HepG2 (cell line): ENCODE data around the gene PALMD. TPM values are rescaled to one million over a fixed set of nuclear protein-coding genes. Genes with fewer than 3 reads are reported as not detected.

Experiments
- FOXK2 ChIP-seq: fragments of 450-650 bp; IDR thresholded peaks from 2 replicates; pipeline ENCODE4 v1.6.1; 2016
- GLI4 ChIP-seq: sonication (generic); formaldehyde crosslinking; IDR thresholded peaks from 2 replicates; pipeline ENCODE4 v1.5.1; 2020; ENCODE audit warnings: missing genetic modification reagents, mild to moderate bottlenecking, moderate library complexity, borderline replicate concordance
- KAT2B ChIP-seq: fragments of 150-350 bp; IDR thresholded peaks from 2 replicates; pipeline ENCODE4 v1.6.1; 2014; ENCODE audit warnings: low read depth, low read length, borderline replicate concordance
- NFE2L2 ChIP-seq: fragments of 150-350 bp; IDR thresholded peaks from 2 replicates; pipeline ENCODE4 v1.6.1; 2014; ENCODE audit warnings: low read length
- RARA ChIP-seq: IDR thresholded peaks from 2 replicates; pipeline ENCODE4 v1.6.1; 2016; ENCODE audit warnings: missing genetic modification reagents, missing compliant biosample characterization
- SIN3A ChIP-seq: IDR thresholded peaks from 2 replicates; pipeline ENCODE4 v1.6.1; 2011; ENCODE audit warnings: low read depth, mild to moderate bottlenecking, control low read depth, low read length, borderline replicate concordance
- SMAD1 ChIP-seq: sonication (generic); formaldehyde crosslinking; IDR thresholded peaks from 2 replicates; pipeline ENCODE4 v1.4.0; 2020; ENCODE audit warnings: missing genetic modification reagents, low read depth, mild to moderate bottlenecking, borderline replicate concordance
- TFE3 ChIP-seq: IDR thresholded peaks from 2 replicates; pipeline ENCODE4 v1.6.1; 2016
- ZMYM3 ChIP-seq: sonication (generic); formaldehyde crosslinking; IDR thresholded peaks from 2 replicates; pipeline ENCODE4 v1.5.1; 2020; ENCODE audit warnings: mild to moderate bottlenecking, missing genetic modification reagents
- ZNF441 ChIP-seq: sonication (generic); formaldehyde crosslinking; IDR thresholded peaks from 2 replicates; pipeline ENCODE4 v1.7.0; 2021; ENCODE audit warnings: missing genetic modification reagents, borderline replicate concordance
- ZNF558 ChIP-seq: sonication (generic); formaldehyde crosslinking; IDR thresholded peaks from 2 replicates; pipeline ENCODE4 v1.9.0; 2022; ENCODE audit warnings: mild to moderate bottlenecking, missing genetic modification reagents, borderline replicate concordance
- ZNF816 ChIP-seq: sonication (generic); formaldehyde crosslinking; IDR thresholded peaks from 2 replicates; pipeline ENCODE4 v1.8.0; 2022; ENCODE audit warnings: missing genetic modification reagents, mild to moderate bottlenecking, borderline replicate concordance
- polyA plus RNA-seq, 8 experiments: library from polyadenylated mRNA; depleted of rRNA in 3 of 8; stranded (reverse) in 7 of 8; unstranded in 1 of 8; fragments of >200 nt; fragmentation: Illumina TruSeq in 4 of 8; extraction: Trizol in 4 of 8; gene quantifications; 2 replicates each; pipeline versions ENCODE4 v1.2.1 to v1.2.3, GENCODE V29; 2011 to 2016; ENCODE audit warnings: low read depth in 4 of 8, missing spikeins in 1 of 8, mixed read lengths in 1 of 8; ENCODE audit not compliant: insufficient read depth in 1 of 8
- total RNA-seq, 5 experiments: library from RNA; depleted of rRNA; stranded (reverse); fragments of >200 nt; fragmentation: Illumina TruSeq; extraction: Trizol; gene quantifications; 2 replicates each; pipeline ENCODE4 v1.2.3, GENCODE V29; 2016; ENCODE audit warnings: low read depth in 1 of 5
- TF ChIP-seq, protein P1 (sequence below): sonication (generic); formaldehyde crosslinking; IDR thresholded peaks from 2 replicates; pipeline ENCODE4 v1.4.0; 2020; ENCODE audit warnings: missing genetic modification reagents
- TF ChIP-seq, protein P2 (sequence below): sonication (generic); formaldehyde crosslinking; IDR thresholded peaks from 2 replicates; pipeline ENCODE4 v1.5.1; 2020; ENCODE audit warnings: missing genetic modification reagents, mild to moderate bottlenecking, borderline replicate concordance

PALMD gene
- total and polyA plus RNA-seq, 2 of the 13 experiments (the other 11 are each of a cell fraction or from before 2014, with no cell fraction given) = 5.5 to 31.1 TPM

GRCh38 chr1:99738858-99739465 lies 93.0 kb downstream of the PALMD start (continued):
- TF ChIP-seq, protein P1, sequence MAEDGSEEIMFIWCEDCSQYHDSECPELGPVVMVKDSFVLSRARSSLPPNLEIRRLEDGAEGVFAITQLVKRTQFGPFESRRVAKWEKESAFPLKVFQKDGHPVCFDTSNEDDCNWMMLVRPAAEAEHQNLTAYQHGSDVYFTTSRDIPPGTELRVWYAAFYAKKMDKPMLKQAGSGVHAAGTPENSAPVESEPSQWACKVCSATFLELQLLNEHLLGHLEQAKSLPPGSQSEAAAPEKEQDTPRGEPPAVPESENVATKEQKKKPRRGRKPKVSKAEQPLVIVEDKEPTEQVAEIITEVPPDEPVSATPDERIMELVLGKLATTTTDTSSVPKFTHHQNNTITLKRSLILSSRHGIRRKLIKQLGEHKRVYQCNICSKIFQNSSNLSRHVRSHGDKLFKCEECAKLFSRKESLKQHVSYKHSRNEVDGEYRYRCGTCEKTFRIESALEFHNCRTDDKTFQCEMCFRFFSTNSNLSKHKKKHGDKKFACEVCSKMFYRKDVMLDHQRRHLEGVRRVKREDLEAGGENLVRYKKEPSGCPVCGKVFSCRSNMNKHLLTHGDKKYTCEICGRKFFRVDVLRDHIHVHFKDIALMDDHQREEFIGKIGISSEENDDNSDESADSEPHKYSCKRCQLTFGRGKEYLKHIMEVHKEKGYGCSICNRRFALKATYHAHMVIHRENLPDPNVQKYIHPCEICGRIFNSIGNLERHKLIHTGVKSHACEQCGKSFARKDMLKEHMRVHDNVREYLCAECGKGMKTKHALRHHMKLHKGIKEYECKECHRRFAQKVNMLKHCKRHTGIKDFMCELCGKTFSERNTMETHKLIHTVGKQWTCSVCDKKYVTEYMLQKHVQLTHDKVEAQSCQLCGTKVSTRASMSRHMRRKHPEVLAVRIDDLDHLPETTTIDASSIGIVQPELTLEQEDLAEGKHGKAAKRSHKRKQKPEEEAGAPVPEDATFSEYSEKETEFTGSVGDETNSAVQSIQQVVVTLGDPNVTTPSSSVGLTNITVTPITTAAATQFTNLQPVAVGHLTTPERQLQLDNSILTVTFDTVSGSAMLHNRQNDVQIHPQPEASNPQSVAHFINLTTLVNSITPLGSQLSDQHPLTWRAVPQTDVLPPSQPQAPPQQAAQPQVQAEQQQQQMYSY (CRISPR knock-in tag) = no peak
- TF ChIP-seq ZNF441 (CRISPR knock-in tag) (no peak), SIN3A (no peak), KAT2B (no peak), RARA (CRISPR knock-in tag) (peak; percentile 95), FOXK2 (no peak), ZNF816 (CRISPR knock-in tag) (no peak), ZNF558 (no peak), TFE3 (CRISPR knock-in tag) (peak; percentile 20; the same call in 1 of the 2 replicates), ZMYM3 (no peak), GLI4 (CRISPR knock-in tag) (no peak), SMAD1 (CRISPR knock-in tag) (no peak), NFE2L2 (no peak)
- TF ChIP-seq, protein P2, sequence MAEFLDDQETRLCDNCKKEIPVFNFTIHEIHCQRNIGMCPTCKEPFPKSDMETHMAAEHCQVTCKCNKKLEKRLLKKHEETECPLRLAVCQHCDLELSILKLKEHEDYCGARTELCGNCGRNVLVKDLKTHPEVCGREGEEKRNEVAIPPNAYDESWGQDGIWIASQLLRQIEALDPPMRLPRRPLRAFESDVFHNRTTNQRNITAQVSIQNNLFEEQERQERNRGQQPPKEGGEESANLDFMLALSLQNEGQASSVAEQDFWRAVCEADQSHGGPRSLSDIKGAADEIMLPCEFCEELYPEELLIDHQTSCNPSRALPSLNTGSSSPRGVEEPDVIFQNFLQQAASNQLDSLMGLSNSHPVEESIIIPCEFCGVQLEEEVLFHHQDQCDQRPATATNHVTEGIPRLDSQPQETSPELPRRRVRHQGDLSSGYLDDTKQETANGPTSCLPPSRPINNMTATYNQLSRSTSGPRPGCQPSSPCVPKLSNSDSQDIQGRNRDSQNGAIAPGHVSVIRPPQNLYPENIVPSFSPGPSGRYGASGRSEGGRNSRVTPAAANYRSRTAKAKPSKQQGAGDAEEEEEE (CRISPR knock-in tag) = no peak
